ENCODE measurements around the gene EIF2A. TPM values are rescaled to one million over a fixed set of nuclear protein-coding genes. Genes with fewer than 3 reads are reported as not detected.

EIF2A gene
- total RNA-seq, 1 experiment from 2014 or later = 96.4 TPM

DNA sequence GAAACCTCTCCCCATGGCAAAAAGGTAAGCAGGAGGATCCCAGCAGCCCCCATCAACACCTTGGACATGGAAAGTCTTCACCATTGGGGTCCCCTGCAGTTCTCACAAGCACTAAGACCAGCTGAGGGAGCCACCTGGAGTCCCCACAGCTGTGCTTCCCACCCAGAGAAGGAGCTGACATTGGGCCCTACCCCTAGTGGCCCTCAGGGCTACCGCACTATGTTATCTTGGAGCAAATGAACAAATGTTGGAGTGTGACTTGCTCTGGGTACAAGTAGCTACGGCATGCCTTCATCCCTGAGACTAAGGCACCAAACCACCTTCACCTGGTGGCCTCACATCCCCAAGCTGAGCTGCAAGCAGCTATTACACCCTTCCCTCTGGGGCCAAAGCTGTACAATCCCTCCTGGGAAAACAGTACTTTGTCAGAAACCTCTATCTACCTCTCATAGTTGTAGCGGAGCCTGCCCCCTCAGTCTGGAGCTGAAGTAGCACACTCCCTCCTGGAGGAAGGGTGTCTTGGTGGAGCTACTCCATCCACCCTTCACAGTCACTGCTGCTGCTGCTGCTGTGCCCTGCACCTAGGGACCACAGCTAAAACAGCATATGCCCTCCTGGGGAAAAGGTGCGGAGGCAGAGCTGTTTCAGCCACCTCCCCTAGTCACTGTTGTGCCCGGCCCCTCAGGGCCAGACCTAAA lies 43.0 kb upstream of the EIF2A start:
- Histone ChIP-seq H3F3A (ENCODE audit: insufficient read depth, low read depth) (peaks cover 3% of the 10 kb centered on the region), H3K79me2 (ENCODE audit: low read depth) (no peaks in the 10 kb centered on the region), H4K20me1 (ENCODE audit: insufficient read depth) (no peaks in the 10 kb centered on the region), H3K27ac (no peak overlapping the region), H3K4me1 (replicated peaks; ENCODE audit: insufficient read depth) (peaks cover 4% of the 10 kb centered on the region), H3K9me3 (ENCODE audit: insufficient read depth, low read depth) (peaks cover 14% of the 10 kb centered on the region), H3K4me3 (no peak overlapping the region), H3K36me3 (ENCODE audit: low read depth) (no peaks in the 10 kb centered on the region), H3K27me3 (ENCODE audit: insufficient read depth, low read depth) (no peaks in the 10 kb centered on the region), H3K9me2 (ENCODE audit: insufficient read depth) (no peaks in the 10 kb centered on the region), H3K4me2 (no peak overlapping the region), H2AFZ (no peak overlapping the region)
- no peak for TF ChIP-seq EZH2 (IDR thresholded peaks at IDR 0.05; ENCODE audit: low read depth)
- TF ChIP-seq CTCF (conservative IDR thresholded peaks at IDR 0.05) = no peak
- no TSS peak for BruUV-seq (replicated peaks)
- POLR2A ChIA-PET (ENCODE audit: unreplicated experiment) = no interaction called here
- intact Hi-C loops (cut with micrococcal nuclease; ENCODE audit: unreplicated experiment) = no loop called here
- CTCF ChIA-PET = interaction anchor here (0.6 kb wide), 1 partner anchor 72 kb away, joined by 3 read pairs; no protein-coding TSS in a partner anchor
- no peak for DNase-seq

DNA sequence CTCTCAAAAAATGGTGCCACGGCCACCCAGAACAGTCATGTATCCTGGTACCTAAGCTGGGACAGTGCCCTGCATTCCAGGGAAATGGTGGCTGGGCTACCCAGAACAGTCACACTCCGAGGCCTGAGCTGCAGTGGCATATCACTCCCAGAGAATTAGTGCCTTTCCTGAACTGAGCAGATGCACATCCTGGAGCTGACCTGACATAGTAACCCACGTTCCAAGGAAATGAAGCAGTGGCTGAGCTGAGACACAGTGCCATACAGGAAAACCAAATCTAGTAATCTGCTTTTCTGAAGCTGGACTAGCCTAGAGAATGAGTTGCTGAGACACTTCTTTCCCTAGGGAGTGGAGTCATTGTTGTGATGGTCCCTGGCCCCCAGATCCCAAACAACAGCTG lies 42.1 kb upstream of the EIF2A start:
- BruUV-seq (replicated peaks) = no TSS peak
- Histone ChIP-seq H3K27me3 (ENCODE audit: insufficient read depth, low read depth) (no peaks in the 10 kb centered on the region), H3K4me2 (no peak overlapping the region), H3K9me3 (ENCODE audit: insufficient read depth, low read depth) (peaks cover 9% of the 10 kb centered on the region), H3K27ac (no peak overlapping the region), H3K4me1 (replicated peaks; ENCODE audit: insufficient read depth) (no peaks in the 10 kb centered on the region), H3K4me3 (no peak overlapping the region), H3K9me2 (ENCODE audit: insufficient read depth) (no peaks in the 10 kb centered on the region), H3K36me3 (ENCODE audit: low read depth) (no peaks in the 10 kb centered on the region), H4K20me1 (ENCODE audit: insufficient read depth) (no peaks in the 10 kb centered on the region), H3F3A (ENCODE audit: insufficient read depth, low read depth) (no peaks in the 10 kb centered on the region), H3K79me2 (ENCODE audit: low read depth) (no peaks in the 10 kb centered on the region), H2AFZ (no peak overlapping the region)
- ChIA-PET CTCF (no interaction called here), POLR2A (ENCODE audit: unreplicated experiment) (no interaction called here)
- intact Hi-C loops (cut with micrococcal nuclease; ENCODE audit: unreplicated experiment) = no loop called here
- TF ChIP-seq CTCF (conservative IDR thresholded peaks at IDR 0.05) (no peak), EZH2 (IDR thresholded peaks at IDR 0.05; ENCODE audit: low read depth) (no peak)
- no peak for DNase-seq

DNA sequence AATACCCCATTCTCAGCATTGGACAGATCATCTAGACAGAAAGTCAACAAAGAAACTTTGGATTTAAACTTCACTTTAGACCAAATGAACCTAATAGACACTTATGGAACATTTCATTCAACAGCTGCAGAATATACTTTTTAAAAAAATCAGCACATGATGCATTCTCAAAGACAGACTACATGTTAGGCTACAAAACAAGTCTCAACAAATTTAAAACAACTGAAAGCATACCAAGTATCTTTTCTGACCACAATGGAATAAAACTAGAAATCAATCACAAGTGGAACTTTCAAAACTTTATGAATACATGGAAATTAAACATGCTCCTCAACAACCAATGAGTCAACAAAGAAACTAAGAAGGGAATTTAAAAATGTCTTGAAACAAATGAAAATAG lies 38.2 kb upstream of the EIF2A start:
- no peaks in the 10 kb centered on the region for H3K79me2 ChIP-seq (ENCODE audit: low read depth)
- H3K4me1 ChIP-seq (replicated peaks; ENCODE audit: insufficient read depth) = no peaks in the 10 kb centered on the region
- intact Hi-C loops (cut with micrococcal nuclease; ENCODE audit: unreplicated experiment) = no loop called here
- no peak overlapping the region for H2AFZ ChIP-seq
- POLR2A ChIA-PET (ENCODE audit: unreplicated experiment) = interaction anchor here (0.6 to 1.0 kb wide), 2 partner anchors 218 to 1679 kb away, joined by 3 to 4 read pairs; no protein-coding TSS in a partner anchor
- no peak overlapping the region for H3K4me3 ChIP-seq
- no peak for DNase-seq
- no peaks in the 10 kb centered on the region for H4K20me1 ChIP-seq (ENCODE audit: insufficient read depth)
- no peak overlapping the region for H3K27ac ChIP-seq
- no peaks in the 10 kb centered on the region for H3K27me3 ChIP-seq (ENCODE audit: insufficient read depth, low read depth)
- H3K36me3 ChIP-seq (ENCODE audit: low read depth) = no peaks in the 10 kb centered on the region
- CTCF ChIA-PET = interaction anchor here (0.8 kb wide), 1 partner anchor 34 kb away, joined by 3 read pairs; no protein-coding TSS in a partner anchor
- H3K9me3 ChIP-seq (ENCODE audit: insufficient read depth, low read depth) = peaks cover 4% of the 10 kb centered on the region; the same call in 1 of the 2 replicates
- no peaks in the 10 kb centered on the region for H3K9me2 ChIP-seq (ENCODE audit: insufficient read depth)
- H3K4me2 ChIP-seq = no peak overlapping the region
- no TSS peak for BruUV-seq (replicated peaks)
- TF ChIP-seq CTCF (conservative IDR thresholded peaks at IDR 0.05) = no peak
- no peak for TF ChIP-seq EZH2 (IDR thresholded peaks at IDR 0.05; ENCODE audit: low read depth)
- H3F3A ChIP-seq (ENCODE audit: insufficient read depth, low read depth) = no peaks in the 10 kb centered on the region
